Right renal cortex interstitium (tissue), 3 donors: Measurements from ENCODE around the gene DCAF12. TPM values are rescaled to one million over a fixed set of nuclear protein-coding genes. Genes with fewer than 3 reads are reported as not detected.
"Not testable (repeated sequence)": the region's sequence is repeated elsewhere in the genome, so short reads cannot be mapped to it uniquely, and the experiment has no call there.

ENCODE experiments used
- DNase-seq, 3 donors: peaks; one replicate each; pipeline ENCODE4 v3.0.0-alpha.2; 2013; ENCODE audit warnings: low read depth in 3 of 3, low spot score in 2 of 3
- polyA plus RNA-seq, 3 donors: library from polyadenylated mRNA; unstranded; fragments of 120-200 nt; gene quantifications; one replicate each; pipeline ENCODE4 v1.2.1, GENCODE V29; 2013; ENCODE audit not compliant: insufficient read length in 3 of 3

DCAF12 gene
- polyA plus RNA-seq, 3 donors = 63.5 to 65.0 (median 63.8) TPM

DNA sequence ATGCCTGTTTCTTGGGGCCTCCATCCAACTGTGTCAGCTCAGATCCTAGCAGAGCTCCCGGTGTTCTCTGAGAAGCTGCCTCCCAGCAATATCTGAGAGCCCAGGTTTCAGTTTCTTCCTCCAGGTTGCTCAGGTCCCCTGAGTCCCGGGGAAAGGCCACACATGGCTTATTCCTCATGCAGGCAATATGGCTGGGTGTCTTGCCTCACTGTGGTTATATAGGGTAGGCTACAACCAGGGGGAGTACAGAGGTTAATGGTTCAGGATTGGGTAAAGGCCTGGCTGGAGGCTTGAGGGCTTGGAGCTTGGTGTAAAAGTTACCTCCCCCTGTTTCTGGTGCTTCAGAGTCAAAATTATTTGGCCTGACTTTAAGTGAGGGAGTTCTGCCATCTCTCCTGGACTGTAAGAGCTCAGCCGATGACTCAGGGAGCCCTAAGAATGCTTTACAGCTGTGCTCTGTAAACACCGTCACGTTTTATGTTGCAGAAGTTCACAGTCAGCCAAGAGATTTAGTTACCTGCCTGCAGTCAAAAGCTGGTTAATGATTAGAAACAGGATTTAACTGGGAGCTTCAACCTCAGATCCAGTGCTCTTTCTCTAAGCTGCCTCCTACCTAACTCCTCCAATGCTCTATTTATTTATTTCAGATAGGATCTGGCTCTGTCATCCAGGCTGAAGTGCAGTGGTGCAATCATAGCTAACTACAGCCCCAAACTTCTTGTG lies 53.5 kb downstream of the DCAF12 start:
- DNase-seq = peak; percentile 58 to 73 (median 67)

GRCh38 chr9:34072410-34072809 lies 54.1 kb downstream of the DCAF12 start:
- DNase-seq = no peak

GRCh38 chr9:34070606-34071324 lies 55.7 kb downstream of the DCAF12 start:
- no peak for DNase-seq

- no peak for DNase-seq
Measured at GRCh38 chr9:34069831-34070230, 56.7 kb downstream of the DCAF12 start.

- DNase-seq = no peak
Measured at GRCh38 chr9:34065541-34065940, 61.0 kb downstream of the DCAF12 start.

DNA sequence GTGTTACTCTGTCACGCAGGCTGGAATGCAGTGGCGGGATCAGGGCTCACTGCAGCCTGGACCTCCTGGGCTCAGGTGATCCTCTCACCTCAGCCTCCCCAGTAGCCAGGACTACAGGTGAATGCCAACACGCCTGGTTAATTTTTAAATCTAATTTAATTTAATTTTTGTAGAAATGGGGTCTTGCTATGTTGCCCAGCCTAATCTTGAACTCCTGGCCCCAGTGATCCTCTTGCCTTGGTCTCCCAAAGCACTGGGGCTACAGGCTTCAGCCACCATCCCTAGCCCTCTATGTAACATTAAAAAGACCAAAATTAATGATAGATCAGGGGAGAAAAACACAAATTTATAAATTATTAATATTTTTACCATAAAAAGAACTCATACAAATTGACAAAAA lies 66.5 kb downstream of the DCAF12 start:
- no peak for DNase-seq

GRCh38 chr9:34059281-34059680 lies 67.2 kb downstream of the DCAF12 start:
- DNase-seq = no peak

DNA sequence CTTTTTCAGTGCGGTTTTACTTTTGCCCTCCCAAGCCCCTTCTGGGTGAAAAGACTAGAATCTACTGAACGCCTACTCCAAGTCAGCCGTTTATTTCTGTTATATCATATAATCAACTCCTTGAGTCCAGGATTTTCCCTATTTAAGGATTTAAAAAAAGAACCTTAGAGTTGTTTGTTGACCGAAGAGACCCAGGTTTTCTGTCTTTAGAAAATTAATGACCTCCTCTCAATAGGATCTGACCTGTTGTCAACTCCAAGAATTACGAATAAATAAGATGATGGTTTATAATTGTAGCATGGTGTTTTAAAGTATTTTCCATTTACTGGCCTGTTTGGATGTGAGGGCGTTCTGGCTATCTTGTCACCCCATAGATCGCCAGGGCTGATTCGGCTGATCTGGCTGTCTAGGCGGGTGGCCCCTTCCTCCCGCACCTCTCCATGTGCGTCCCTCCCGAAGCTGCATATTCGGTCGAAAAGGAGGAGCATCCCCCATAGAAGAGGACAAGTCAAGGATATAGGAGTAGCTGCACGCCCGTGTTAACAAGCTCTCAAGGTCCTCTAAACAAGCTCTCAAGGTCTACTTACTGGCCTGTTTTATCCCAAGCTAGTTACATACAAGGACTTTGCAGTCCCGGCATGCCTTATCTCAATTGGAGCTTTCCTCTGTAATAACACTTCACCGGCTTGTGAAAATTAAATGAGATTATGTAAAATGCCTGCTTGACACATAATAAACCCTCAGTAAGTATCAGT lies 76.7 kb downstream of the DCAF12 start:
- no peak for DNase-seq

DNA sequence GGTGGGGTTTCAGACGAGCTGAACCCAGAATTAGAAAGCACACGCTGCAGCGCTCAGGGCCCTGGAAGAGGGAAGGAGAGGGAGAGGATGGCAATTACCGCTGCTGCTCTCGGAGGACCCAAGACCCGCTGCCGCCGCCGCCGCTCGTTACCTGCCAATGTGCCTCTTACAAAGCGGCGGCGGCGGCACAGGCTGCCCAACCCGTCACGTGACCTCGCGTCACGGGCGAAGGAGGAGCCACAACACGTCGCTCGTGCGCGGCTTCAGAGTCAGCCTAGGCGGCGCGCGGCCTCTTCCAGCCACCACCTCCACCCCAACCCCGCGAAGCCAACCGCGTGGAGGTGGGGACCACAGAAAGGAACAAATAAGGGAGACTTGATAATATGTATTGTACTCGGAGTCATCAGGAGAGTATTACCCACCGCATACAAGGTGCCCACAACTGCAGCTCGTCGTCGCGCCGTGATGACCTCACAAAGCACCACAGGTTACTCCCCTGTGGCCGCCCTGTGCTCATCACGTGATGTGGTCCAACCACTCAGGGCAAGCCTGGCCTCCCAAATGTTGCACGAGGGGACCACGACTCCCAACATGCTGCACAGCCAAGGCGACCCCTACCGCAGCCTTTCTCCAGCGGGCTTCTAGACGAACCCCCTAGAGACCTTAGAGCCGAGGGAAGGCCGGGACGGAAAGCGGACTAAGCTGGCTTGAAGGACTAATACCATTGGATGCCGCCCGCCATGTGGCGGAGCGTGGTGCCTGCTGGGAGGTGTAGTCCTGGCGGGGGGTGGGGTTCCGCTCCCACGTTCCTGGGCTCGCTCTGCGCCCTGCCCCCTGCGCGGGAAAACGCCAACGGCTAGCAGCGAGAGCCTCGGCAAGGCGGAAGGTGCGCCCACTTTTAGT lies 77.5 kb downstream of the DCAF12 start, which contains the start of gene UBAP2:
TSS of gene UBAP2 (minus strand) at position 161 of the 903 bp plus-strand sequence. CDS start 31,739 bp downstream, outside the sequence.
- peak; percentile 97 to 99 (median 98) for DNase-seq

- no peak for DNase-seq
Measured at GRCh38 chr9:34047864-34048726, 78.4 kb downstream of the DCAF12 start.

- no peak for DNase-seq
Measured at GRCh38 chr9:34046784-34047379, 79.6 kb downstream of the DCAF12 start.

- DNase-seq = no peak
Measured at GRCh38 chr9:34045903-34046302, 80.6 kb downstream of the DCAF12 start.

- not testable (repeated sequence) for DNase-seq
Measured at GRCh38 chr9:34042074-34042473, 84.4 kb downstream of the DCAF12 start.

DNA sequence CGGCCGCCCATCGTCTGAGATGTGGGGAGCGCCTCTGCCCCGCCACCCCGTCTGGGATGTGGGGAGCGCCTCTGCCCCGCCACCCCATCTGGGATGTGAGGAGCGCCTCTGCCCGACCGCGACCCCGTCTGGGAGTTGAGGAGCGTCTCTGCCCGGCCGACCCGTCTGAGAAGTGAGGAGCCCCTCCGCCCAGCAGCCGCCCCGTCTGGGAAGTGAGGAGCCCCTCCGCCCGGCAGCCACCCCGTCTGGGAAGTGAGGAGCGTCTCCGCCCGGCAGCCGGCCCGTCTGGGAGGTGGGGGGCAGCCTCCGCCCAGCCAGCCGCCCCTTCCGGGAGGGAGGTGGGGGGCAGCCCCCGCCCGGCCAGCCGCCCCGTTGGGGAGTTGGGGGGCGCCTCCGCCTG lies 87.6 kb downstream of the DCAF12 start:
- not testable (repeated sequence) for DNase-seq

- no peak for DNase-seq
Measured at GRCh38 chr9:34037626-34038025, 88.9 kb downstream of the DCAF12 start.

GRCh38 chr9:34036625-34037024 lies 89.9 kb downstream of the DCAF12 start:
- DNase-seq = no peak
